Measurements from ENCODE around the gene RSF1. TPM values are rescaled to one million over a fixed set of nuclear protein-coding genes. Genes with fewer than 3 reads are reported as not detected.

The RSF1 gene
- total RNA-seq, 1 experiment from 2014 or later: 79.8 TPM

DNA sequence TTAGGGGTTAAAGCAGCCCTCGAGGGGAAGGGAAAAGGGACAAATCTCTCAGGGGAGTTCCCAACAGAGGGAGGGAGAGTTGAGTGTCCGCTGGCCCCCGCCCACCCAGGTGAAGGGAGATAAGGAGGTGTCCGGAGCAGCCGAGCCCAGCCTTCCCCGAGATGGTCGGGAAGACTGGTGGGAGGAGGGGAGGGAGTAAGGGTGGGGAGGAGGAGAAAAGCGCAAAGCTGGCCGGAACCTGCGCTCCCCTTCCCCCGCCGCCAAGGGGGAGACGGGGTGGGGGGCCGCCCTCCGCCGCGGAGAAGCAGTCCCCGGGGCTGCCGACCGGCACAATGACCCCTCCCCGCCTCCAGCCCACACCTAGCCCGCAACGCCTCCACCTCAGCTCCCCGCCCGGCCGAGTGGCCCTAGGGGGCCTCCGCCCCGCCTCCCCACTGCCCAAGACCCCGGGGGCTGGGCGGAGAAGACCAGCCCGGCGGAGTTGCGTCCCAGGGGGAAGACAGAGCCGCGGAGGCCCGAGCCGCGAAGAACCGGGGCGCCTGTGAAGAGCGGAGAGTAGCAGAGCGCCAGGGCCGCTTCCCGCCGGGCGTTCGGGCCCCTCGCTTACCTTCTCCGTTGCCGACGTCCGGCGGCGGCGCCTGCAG lies 479 bp downstream of the RSF1 start (continued):
- TF ChIP-seq ZNF263 (CRISPR knock-in tag; IDR thresholded peaks at IDR 0.05; ENCODE audit: low read depth) (peak; percentile 45), ETV6 (CRISPR knock-in tag; IDR thresholded peaks at IDR 0.05) (no peak), CREM (CRISPR knock-in tag; IDR thresholded peaks at IDR 0.05) (0 out of 2 replicates have a peak, but pooled peaks have one; percentile 11), NR2C2 (CRISPR knock-in tag; IDR thresholded peaks at IDR 0.05) (no peak), PRRX2 (CRISPR knock-in tag; IDR thresholded peaks at IDR 0.05) (no peak), TP53 (CRISPR knock-in tag; IDR thresholded peaks at IDR 0.05) (no peak), ATF1 (CRISPR knock-in tag; IDR thresholded peaks at IDR 0.05) (peak; percentile 22; the same call in 1 of the 2 replicates), ZNF121 (CRISPR knock-in tag; IDR thresholded peaks at IDR 0.05) (no peak), ELF4 (CRISPR knock-in tag; IDR thresholded peaks at IDR 0.05; ENCODE audit: low read depth) (no peak), NR3C1 (CRISPR knock-in tag; conservative IDR thresholded peaks at IDR 0.05; ENCODE audit: low read depth) (no peak), ZNF232 (CRISPR knock-in tag; IDR thresholded peaks at IDR 0.05) (peak; percentile 29; the same call in 1 of the 2 replicates), GTF2I (CRISPR knock-in tag; conservative IDR thresholded peaks at IDR 0.05) (no peak), EMX1 (CRISPR knock-in tag; IDR thresholded peaks at IDR 0.05) (no peak)
- TF ChIP-seq, protein P1, sequence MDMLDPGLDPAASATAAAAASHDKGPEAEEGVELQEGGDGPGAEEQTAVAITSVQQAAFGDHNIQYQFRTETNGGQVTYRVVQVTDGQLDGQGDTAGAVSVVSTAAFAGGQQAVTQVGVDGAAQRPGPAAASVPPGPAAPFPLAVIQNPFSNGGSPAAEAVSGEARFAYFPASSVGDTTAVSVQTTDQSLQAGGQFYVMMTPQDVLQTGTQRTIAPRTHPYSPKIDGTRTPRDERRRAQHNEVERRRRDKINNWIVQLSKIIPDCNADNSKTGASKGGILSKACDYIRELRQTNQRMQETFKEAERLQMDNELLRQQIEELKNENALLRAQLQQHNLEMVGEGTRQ (CRISPR knock-in tag; IDR thresholded peaks at IDR 0.05): no peak
- TF ChIP-seq, protein P2, sequence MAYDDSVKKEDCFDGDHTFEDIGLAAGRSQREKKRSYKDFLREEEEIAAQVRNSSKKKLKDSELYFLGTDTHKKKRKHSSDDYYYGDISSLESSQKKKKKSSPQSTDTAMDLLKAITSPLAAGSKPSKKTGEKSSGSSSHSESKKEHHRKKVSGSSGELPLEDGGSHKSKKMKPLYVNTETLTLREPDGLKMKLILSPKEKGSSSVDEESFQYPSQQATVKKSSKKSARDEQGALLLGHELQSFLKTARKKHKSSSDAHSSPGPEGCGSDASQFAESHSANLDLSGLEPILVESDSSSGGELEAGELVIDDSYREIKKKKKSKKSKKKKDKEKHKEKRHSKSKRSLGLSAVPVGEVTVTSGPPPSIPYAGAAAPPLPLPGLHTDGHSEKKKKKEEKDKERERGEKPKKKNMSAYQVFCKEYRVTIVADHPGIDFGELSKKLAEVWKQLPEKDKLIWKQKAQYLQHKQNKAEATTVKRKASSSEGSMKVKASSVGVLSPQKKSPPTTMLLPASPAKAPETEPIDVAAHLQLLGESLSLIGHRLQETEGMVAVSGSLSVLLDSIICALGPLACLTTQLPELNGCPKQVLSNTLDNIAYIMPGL (CRISPR knock-in tag; IDR thresholded peaks at IDR 0.05): no peak
- TF ChIP-seq, protein P3, sequence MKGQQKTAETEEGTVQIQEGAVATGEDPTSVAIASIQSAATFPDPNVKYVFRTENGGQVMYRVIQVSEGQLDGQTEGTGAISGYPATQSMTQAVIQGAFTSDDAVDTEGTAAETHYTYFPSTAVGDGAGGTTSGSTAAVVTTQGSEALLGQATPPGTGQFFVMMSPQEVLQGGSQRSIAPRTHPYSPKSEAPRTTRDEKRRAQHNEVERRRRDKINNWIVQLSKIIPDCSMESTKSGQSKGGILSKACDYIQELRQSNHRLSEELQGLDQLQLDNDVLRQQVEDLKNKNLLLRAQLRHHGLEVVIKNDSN (CRISPR knock-in tag; IDR thresholded peaks at IDR 0.05): no peak
- TF ChIP-seq, protein P4, sequence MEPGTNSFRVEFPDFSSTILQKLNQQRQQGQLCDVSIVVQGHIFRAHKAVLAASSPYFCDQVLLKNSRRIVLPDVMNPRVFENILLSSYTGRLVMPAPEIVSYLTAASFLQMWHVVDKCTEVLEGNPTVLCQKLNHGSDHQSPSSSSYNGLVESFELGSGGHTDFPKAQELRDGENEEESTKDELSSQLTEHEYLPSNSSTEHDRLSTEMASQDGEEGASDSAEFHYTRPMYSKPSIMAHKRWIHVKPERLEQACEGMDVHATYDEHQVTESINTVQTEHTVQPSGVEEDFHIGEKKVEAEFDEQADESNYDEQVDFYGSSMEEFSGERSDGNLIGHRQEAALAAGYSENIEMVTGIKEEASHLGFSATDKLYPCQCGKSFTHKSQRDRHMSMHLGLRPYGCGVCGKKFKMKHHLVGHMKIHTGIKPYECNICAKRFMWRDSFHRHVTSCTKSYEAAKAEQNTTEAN (CRISPR knock-in tag; IDR thresholded peaks at IDR 0.05): 0 out of 2 replicates have a peak, but pooled peaks have one; percentile 4
- TF ChIP-seq, protein P5, sequence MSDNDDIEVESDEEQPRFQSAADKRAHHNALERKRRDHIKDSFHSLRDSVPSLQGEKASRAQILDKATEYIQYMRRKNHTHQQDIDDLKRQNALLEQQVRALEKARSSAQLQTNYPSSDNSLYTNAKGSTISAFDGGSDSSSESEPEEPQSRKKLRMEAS (CRISPR knock-in tag; IDR thresholded peaks at IDR 0.05): no peak
- TF ChIP-seq, protein P6, sequence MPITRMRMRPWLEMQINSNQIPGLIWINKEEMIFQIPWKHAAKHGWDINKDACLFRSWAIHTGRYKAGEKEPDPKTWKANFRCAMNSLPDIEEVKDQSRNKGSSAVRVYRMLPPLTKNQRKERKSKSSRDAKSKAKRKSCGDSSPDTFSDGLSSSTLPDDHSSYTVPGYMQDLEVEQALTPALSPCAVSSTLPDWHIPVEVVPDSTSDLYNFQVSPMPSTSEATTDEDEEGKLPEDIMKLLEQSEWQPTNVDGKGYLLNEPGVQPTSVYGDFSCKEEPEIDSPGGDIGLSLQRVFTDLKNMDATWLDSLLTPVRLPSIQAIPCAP (CRISPR knock-in tag; IDR thresholded peaks at IDR 0.05): 0 out of 2 replicates have a peak, but pooled peaks have one; percentile 41
- TF ChIP-seq, protein P7, sequence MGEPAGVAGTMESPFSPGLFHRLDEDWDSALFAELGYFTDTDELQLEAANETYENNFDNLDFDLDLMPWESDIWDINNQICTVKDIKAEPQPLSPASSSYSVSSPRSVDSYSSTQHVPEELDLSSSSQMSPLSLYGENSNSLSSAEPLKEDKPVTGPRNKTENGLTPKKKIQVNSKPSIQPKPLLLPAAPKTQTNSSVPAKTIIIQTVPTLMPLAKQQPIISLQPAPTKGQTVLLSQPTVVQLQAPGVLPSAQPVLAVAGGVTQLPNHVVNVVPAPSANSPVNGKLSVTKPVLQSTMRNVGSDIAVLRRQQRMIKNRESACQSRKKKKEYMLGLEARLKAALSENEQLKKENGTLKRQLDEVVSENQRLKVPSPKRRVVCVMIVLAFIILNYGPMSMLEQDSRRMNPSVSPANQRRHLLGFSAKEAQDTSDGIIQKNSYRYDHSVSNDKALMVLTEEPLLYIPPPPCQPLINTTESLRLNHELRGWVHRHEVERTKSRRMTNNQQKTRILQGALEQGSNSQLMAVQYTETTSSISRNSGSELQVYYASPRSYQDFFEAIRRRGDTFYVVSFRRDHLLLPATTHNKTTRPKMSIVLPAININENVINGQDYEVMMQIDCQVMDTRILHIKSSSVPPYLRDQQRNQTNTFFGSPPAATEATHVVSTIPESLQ (CRISPR knock-in tag; IDR thresholded peaks at IDR 0.05): no peak

Measured in WTC11 (cell line).